HG03354 (cell line): ENCODE measurements around the gene DDAH1.

ENCODE experiments used
- ATAC-seq: cut with Tn5 transposase; IDR thresholded peaks from one replicate; pipeline ENCODE4 v1.9.1; 2021; ENCODE audit warnings: mild to moderate bottlenecking; ENCODE audit not compliant: unreplicated experiment, poor library complexity, severe bottlenecking

Gene DDAH1

DNA sequence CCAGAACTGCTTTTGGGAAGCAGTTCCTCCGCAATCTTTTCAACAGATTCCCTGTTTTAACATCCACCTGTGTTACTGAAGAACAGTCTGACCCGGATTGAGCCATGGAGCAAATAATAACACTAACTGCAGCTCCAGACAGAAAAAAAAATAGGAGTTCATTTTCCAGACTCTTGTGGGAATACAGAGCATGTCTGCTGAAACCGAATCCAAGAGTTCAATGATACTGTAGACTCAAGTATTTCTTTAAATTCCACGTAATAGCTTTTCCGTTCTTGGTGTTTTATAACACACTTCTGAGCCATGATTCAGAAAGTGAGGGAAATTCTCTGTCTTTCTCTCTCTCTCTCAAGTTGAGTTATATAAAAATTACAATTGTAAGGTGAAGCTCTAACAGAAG, 60.6 kb downstream of the DDAH1 start:
- no peak for ATAC-seq

DNA sequence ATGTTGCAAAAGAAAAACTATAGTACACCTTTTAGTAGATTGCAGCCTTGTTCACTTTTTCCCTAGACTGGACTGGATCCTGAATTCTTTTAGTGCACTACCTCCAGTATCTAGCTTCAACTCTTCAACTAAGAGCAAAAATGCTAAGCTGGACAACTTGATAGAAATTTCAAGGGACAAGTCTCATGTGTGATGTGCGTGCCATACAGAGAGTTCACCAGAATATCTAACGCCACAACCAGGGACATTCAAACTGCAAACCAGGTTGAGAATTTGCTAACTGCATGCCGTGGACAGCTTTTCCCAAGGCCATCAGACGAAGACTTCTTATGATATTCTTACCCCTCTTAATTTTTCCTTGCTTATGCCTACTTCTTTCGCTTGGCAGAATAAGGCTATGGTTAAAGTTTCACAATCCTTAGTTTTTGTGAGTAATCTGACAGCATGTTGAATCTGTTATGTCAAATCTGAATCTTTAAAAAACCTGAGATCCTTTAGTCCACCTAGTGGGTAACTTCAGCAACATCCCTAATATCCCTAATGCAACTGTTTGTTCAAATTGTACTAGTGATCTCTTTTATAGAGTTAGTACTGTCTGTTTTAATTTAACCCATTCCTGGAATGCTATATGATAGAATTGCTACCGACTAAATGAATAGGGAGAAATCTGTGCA, 66.4 kb downstream of the DDAH1 start:
- no peak for ATAC-seq

DNA sequence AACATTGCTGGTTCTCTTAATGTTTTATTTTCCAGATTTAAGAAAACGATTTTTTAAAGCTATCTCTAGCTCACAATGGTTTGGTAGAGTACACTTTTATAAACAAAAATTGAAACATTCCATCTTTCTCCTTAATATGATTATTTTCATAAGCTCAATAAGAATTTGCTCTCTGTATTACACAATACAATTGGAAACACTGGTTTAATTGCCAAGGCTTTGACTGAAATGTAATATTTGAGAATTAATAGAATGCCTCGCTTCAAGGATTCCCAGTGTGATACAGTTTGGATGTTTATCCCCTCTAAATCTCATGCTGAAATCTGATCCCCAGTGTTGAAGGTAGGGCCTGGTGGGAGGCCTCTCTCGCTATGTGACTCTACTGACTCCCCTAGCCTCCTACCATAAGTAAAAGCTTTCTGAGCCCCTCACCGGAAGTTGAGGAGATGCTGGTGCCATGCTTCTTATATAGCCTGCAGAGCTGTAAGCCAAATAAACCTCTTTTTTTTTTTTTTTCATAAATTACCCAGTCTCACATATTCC, 67.4 kb downstream of the DDAH1 start:
- ATAC-seq, result no peak

DNA sequence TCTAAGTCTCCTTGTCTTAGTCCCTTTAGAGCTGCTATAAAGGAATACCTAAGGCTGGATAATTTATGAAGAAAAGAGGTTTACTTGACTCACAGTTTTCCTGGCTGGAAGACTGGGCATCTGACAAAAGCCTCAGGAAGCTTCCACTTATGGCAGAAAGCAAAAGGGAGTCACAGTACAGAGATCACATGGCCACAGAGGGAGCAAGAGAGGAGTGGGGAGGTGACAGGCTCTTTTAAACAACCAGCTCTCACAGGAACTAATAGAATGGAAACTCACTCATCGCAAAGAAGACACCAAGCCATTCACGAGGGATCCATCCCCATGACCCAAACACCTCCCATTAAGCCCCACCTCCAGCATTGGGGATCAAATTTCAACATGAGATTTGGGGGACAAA, 68.8 kb downstream of the DDAH1 start:
- ATAC-seq, result no peak

DNA sequence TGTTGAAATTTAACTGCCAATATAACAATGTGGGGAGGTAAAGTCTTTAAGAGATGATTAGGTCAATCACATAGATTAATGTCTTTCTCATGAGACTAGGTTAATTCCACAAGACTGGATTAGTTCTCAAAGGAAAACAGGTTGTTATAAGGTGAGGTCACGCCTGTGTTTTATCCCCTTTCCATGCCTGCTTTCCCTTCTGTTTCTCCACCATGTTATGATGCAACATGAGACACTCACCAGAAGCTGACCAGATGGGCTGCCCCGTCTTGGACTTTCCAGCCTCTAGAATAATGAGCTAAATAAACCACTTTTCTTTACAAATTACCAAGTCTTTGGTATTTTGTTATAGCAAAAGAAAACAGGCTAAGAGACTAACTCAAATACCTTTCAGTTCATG, 70.8 kb downstream of the DDAH1 start:
- no peak for ATAC-seq

DNA sequence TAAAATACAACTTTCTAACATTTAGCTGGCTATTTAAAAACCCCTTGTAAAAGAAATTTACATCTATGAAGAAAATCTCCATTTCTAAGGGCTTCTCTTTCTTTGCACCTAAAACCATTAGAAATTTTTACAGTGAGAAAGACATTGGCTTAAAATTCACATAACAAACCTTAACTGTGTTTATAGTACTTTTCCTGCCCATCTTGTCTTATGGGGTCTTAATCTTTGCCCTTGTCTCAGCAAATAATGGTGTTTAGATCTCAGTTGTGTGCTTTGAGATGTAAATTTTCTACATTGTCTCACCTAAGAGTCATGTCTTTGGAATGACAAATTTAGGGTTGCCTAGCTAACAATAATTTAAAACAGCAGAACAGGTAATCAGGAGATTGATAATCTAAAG, 71.5 kb downstream of the DDAH1 start:
- ATAC-seq, result no peak

DNA sequence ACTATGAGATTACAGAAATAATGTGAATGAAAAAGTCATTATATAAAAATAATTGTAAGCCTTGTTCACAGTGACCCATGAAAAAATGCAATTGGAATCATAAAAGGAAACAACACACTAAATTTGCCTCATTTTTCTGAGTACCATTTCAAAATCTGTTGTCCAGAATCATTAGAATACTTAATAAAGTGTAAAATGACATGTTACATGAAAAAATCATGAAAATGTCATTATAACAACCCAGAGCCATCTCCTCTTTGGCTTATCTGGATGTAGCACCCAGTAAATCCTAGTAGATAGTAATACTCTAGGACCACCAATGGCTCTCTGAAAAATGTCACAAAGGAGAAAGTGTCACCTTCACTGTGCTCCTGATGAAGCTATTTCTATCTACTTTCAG, 76.5 kb downstream of the DDAH1 start:
- no peak for ATAC-seq

DNA sequence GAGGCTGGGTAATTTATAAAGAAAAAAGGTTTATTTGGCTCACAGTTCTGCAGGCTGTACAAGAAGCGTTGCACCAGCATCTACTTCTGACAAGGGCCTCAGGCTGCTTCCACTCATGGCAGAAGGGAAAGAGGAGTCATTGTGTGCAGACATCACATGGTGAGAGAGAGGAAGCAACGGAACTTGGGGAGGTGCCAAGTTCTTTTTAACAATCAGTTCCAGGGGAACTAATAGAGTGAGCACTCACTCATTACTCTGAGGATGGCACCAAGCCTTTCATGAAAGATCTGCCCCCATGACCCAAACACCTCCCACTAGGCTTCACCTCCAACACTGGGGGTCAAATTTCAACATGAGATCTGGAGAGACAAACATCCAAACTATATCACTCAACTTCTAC, 77.2 kb downstream of the DDAH1 start:
- no peak for ATAC-seq

DNA sequence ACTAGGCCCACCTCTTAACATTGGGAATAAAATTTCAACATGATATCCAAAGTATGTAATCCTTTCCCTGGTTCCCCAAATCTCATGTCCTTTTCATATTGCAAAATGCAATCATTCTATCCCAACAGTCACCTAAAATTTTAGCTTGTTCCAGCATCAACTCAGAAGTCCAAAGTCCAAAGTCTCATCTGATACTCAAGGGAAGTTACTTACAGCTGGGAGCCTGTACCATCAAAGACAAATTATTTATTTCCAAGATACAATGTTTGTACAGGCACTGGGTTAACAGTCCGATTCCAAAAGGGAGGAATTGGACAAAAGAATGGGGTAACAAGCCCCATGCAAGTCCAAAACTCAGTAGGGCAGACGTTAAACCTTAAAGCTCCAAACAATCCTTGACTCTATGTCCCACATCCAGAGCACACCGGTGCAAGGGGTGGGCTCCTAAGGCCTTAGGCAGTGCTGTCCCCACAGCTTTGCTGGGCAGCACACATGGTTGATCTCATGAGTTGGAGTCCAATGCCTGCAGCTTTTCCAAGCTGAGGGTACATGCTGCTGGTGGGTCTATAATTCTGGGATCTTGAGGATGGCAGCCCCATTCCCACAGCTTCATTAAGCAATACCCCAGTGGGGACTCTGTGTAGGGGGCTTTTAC, 78.8 kb downstream of the DDAH1 start:
- no peak for ATAC-seq

DNA sequence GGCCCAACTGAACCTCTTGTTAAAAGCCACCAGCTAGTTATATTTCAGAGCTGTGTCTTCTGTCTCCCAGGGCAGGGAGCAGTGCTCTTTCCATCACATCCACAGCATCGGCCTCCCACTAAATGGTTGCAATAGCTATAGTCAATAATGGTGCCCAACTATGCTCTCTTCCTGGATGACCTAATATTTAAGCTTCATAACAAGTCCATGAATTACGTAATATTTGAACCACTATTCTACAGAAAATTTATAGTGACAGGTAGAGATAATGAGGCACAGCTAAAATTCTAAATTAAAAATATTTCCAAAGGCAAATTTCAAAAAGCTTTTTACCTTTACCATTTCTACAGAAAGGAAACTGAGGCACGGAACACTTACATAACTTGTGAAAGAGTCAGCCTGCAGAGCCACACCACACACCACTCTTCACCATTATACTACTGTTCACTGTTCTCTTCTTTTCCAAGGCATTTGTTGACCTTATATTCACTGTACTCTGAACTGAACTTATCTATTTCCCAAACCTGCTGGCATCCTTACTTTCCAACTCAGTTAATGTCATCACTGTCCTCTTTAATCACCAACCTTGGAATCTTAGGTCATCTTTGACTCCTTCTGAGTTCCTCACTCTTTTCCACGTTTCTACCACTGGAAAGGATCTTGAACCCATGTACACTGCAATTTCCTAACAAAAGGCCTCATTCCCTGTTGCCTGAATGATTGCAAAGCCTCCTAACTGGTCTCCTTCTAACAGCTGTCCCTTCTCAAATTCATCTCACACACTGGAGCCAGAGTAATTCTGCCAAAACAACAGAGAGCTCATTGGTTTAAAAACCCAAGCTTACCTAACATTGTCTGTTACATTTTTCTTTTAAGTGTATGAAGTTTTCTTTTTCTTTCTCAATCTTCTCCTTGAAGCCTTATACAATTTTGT, 85.5 kb downstream of the DDAH1 start:
- no peak for ATAC-seq

DNA sequence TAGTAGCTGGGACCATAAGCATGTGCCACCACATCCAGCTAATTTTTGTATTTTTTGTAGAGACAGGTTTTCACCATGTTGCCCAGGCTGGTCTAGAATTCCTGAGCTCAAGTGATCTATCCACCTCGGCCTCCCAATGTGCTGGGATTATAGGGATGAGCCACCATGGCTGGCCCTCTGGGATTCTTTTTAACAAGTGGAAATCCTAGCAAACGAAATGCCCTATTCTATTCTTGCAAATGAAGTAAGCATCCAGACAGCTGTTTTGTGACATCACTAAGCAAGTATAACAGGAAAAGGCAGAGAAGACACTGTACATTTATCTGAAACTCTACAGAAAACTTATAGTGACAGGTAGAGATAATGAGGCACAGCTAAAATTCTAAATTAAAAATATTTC, 86.4 kb downstream of the DDAH1 start:
- ATAC-seq, result no peak

DNA sequence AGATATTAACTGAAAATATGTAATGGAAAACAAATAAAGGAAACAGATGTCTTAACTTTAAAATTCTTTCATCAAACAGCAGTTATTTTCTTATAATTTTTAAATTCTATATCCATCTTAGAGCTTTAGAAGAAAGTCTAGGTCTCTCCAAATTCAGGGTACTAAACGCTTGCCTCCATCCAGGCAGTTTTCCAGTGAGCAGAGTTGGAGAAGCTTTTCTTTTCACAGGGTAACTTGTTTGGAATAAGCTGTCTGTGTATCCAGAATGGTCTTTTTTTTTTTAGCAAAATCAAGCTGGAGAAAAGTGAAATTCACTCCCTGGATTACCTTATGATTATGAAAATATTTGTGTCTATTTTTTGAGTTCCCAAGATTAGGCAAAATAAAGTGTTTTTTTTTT, 88.6 kb downstream of the DDAH1 start:
- ATAC-seq, result no peak

DNA sequence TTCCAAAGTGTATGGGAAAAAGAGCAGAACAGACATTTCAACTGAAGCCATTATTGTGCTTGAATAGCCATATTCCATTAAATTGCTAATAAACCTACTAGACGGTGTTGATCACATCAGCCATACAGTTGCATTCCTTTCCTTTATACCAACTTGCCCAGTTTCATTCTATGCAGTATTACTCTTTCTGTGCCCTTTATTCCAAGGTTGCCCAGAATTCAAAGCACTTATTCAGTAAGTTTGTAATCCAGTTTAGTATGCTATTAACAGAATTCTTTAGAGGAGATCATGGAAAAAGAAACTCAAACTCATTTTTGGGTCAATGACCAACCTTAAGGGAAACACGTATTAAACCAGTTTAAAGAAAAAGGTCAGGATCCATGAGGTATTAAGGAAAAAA, 89.5 kb downstream of the DDAH1 start:
- ATAC-seq, result no peak

DNA sequence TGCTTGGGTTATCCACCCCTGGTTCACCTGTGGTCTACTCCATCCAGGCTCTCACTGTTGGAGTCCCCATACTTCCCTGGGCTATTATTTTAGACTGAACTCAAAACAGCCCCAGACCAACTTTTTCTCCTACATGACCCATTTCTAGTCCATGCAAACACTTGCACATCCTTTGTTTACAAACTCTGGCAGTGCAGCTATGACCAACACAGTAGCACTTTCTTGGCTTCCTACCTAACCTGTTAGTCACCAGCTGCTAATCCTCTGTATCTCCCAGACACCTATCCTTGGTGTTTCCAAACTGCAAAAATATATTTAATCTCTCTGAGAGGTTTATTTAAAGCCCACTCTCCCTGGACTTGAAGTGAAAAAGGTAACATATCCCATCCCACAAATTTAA, 90.8 kb downstream of the DDAH1 start:
- ATAC-seq, result no peak

DNA sequence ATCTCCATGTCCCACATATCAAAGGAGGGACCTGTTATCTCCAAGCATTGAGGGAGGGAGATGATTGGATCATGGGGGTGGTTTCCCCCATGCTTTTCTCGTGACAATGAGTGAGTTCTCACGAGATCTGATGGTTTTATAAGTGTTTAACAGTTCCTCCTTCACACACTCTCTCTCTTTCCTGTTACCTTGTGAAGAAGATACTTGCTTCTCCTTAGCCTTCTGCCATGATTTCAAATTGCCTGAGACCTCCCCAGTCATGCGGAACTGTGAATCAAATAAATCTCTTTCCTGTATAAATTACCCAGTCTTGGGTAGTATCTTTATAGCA, 91.6 kb downstream of the DDAH1 start:
- no peak for ATAC-seq

DNA sequence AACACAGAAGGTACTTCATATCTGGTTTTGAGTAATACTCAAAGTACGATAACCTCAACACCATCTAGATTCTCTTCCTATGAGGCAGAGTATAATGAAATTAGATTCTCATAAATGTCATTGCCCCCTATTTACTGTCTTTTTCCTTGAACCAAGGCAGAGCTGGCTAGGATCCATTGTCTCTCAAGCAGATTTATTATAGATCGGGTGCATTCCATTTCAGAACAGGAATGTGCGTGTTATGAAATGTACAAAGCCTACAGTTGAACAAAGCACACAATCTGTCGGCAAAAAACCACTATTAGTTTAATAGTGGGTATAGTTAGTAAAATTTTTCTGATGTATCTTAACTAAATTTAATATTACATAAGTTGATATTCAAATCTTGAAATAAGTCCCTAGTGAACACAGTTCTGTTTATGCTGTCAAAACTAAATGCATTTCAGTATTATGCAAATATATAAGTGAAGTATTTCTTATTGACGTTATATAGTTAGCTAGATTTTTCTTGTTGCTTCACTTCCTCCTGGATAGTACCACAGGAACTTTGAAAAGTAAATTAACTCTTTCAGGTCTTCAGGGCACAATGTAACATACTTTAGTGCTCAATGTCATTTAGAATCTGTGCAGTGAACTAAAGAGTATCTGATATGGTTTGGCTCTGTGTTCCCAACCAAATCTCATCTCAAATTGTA, 92.1 kb downstream of the DDAH1 start:
- no peak for ATAC-seq

DNA sequence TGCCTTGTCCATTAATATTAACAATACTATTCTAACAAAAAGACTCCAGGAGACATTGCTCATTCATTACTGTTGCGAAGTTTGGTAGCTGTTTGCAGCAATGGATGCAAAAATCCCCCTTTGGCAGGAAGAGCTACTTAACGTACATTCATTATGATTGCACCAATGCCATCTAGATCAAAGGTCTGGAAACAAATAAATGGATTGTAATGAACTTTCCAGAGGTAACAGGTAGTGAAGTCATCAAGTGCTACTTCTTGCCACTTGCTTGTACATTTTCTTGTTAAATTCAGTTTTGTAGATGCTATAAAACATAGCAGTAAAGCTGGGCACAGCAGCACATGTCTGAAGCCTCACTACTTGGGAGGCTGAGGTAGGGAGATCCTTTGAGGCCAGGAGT, 93.9 kb downstream of the DDAH1 start:
- ATAC-seq, result no peak

DNA sequence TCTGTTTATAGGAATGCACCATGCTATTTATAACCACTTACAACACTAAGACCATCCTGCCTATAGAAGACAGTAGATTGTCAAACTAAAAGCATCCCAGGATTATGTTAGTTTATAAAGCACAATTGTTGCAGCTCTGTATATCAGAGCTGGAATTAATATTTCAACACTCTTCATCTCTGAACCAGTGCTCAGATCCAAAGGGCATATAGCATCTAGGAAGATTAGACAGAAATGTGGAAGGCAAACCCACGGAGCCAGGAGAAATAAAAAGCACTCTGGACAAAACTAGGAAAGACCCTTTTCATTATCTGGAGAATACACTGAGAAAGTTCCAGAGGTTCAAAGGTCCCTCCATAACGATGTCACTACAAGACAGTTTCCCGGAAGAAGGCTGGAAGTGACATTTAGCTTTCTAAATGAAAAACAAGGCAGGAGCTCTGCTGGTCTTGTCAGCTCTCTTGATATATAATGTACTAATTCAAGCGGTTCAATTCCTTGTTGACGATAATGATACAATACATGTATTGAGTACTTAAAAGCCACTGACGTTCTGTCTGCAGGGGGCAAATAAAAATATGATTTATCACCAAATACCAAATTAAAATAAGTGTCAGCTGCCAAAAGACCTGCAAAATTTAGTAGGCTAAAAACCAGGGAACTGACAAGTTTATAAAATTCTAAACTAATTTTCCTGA, 96.7 kb downstream of the DDAH1 start:
- ATAC-seq, result no peak

DNA sequence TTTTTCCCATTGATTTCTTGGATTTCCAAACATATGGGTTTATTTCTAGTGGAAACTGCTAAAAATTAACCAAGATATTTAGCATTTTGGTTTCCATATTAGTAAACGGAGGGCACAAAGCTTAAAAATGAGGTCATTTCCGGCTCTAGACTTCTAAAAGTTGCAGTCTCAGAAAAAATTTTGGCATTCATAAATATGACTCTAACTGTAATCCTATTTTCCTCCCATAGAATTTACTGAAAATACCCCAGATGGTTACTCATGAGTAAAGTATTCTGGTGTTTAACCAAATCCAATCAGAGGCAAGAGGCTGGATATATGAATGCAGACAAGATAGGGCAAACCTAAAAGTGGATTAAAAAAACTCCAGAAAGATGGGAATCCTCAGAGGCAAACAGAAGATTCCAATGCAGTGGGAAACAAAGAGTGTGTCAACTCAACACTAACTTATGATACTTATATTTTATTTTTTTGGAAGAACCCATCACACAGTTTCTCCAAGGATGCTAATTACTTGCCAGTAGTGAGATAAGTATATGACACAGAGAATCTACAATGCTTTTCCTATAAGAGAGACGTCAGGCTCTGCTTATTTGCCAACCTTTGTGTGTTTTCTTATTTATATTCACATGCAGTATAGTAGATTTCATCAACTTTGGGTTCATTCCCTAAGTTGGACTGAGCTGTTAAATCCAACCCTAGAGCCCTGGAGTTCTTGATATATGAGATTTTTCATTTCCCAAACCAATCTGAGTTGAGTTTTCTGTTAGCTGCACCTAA, 98.4 kb downstream of the DDAH1 start:
- ATAC-seq, result no peak
